DMS79 (cell line): ENCODE data around the gene DNAH12.
"Not testable (repeated sequence)": the region's sequence is repeated elsewhere in the genome, so short reads cannot be mapped to it uniquely, and the experiment has no call there.

Experiments used
- DNase-seq: peaks from one replicate; lab custom pipeline; 2025; lab: John Stamatoyannopoulos, UW

The DNAH12 gene

GRCh38 chr3:57518276-57518915 is 25.7 kb downstream of the DNAH12 start:
- no peak for DNase-seq

GRCh38 chr3:57512166-57512565 is 32.0 kb downstream of the DNAH12 start:
- DNase-seq: no peak

GRCh38 chr3:57505901-57506300 is 38.2 kb downstream of the DNAH12 start:
- no peak for DNase-seq

- DNase-seq: no peak
These were observed 43.6 kb downstream of the DNAH12 start for GRCh38 chr3:57500506-57500905.

GRCh38 chr3:57497904-57498303 is 46.2 kb downstream of the DNAH12 start:
- no peak for DNase-seq

- no peak for DNase-seq
These were observed 59.6 kb downstream of the DNAH12 start for GRCh38 chr3:57484563-57484962.

- not testable (repeated sequence) for DNase-seq
These were observed 67.0 kb downstream of the DNAH12 start for GRCh38 chr3:57477193-57477592.

GRCh38 chr3:57464801-57465200 is 79.3 kb downstream of the DNAH12 start:
- DNase-seq: no peak

- no peak for DNase-seq
These were observed 80.1 kb downstream of the DNAH12 start for GRCh38 chr3:57464011-57464410.

- DNase-seq: peak; percentile 10
These were observed 92.8 kb downstream of the DNAH12 start for GRCh38 chr3:57451150-57451846.

- not testable (repeated sequence) for DNase-seq
These were observed 94.8 kb downstream of the DNAH12 start for GRCh38 chr3:57449276-57449847.

- DNase-seq: not testable (repeated sequence)
These were observed 95.7 kb downstream of the DNAH12 start for GRCh38 chr3:57448489-57448888.

- no peak for DNase-seq
These were observed 97.8 kb downstream of the DNAH12 start for GRCh38 chr3:57446318-57446841.

GRCh38 chr3:57444469-57444868 is 99.7 kb downstream of the DNAH12 start:
- DNase-seq: no peak

- DNase-seq: not testable (repeated sequence)
These were observed 104.0 kb downstream of the DNAH12 start for GRCh38 chr3:57440144-57440543.

GRCh38 chr3:57438460-57438859 is 105.7 kb downstream of the DNAH12 start:
- DNase-seq: not testable (repeated sequence)

- DNase-seq: no peak
These were observed 107.9 kb downstream of the DNAH12 start for GRCh38 chr3:57436195-57436761.

- DNase-seq: no peak
These were observed 110.1 kb downstream of the DNAH12 start for GRCh38 chr3:57434041-57434440.

GRCh38 chr3:57423335-57423734 is 120.8 kb downstream of the DNAH12 start:
- DNase-seq: no peak

- DNase-seq: no peak
These were observed 122.8 kb downstream of the DNAH12 start for GRCh38 chr3:57421336-57421735.

GRCh38 chr3:57420001-57420400 is 124.1 kb downstream of the DNAH12 start:
- no peak for DNase-seq

- no peak for DNase-seq
These were observed 132.4 kb downstream of the DNAH12 start for GRCh38 chr3:57411715-57412114.

GRCh38 chr3:57409471-57409870 is 134.7 kb downstream of the DNAH12 start:
- no peak for DNase-seq
